Duodenal mucosa (tissue), 2 donors: Measurements from ENCODE around the gene C2orf42.
"Not testable (repeated sequence)": the region's sequence is repeated elsewhere in the genome, so short reads cannot be mapped to it uniquely, and the experiment has no call there.

Experiments used
- H3K27ac ChIP-seq: one replicate; pipeline ENCODE4 v1.7.0; 2013; ENCODE audit warnings: low read depth, low read length
- H3K27me3 ChIP-seq, 2 donors: one replicate each; pipeline ENCODE4 v1.7.0; 2013; ENCODE audit warnings: low read length in 2 of 2, control low read depth in 1 of 2; ENCODE audit not compliant: insufficient read depth in 2 of 2, control insufficient read depth in 1 of 2
- H3K36me3 ChIP-seq, 2 donors: one replicate each; pipeline ENCODE4 v1.7.0; 2013; ENCODE audit warnings: low read length in 2 of 2, control low read depth in 1 of 2; ENCODE audit not compliant: insufficient read depth in 2 of 2, control insufficient read depth in 1 of 2
- H3K4me1 ChIP-seq, 2 donors: one replicate each; pipeline ENCODE4 v1.7.0; 2013; ENCODE audit warnings: low read length in 2 of 2, control low read depth in 1 of 2; ENCODE audit not compliant: insufficient read depth in 2 of 2, control insufficient read depth in 1 of 2
- H3K4me3 ChIP-seq, 2 donors: one replicate each; pipeline ENCODE4 v1.7.0; 2013; ENCODE audit warnings: low read length in 2 of 2, low read depth in 1 of 2
- H3K9ac ChIP-seq, 2 donors: one replicate each; pipeline ENCODE4 v1.7.0; 2013; ENCODE audit warnings: low read length in 2 of 2, low read depth in 1 of 2
- H3K9me3 ChIP-seq, 2 donors: one replicate each; pipeline ENCODE4 v1.7.0; 2013; ENCODE audit warnings: low read length in 2 of 2, control low read depth in 1 of 2; ENCODE audit not compliant: control insufficient read depth in 1 of 2

Gene C2orf42

DNA sequence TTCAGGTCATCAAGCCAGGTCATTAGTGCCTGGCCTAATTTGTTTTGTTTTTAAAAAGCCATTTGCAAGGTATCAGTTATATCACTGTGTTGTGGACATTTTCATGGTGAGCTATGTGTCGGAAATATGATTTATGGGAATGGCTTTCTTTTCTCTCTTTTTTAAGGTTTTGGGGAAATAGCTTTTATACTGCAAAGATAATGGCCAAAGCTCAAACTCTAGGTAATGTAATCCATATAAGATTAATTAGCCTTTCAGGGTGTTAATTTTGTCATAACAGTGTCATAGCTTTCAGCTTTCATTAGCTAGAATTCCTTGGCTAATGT, 57.7 kb downstream of the C2orf42 start:
- Histone ChIP-seq H3K36me3 (no peaks in the 10 kb centered on the region), H3K27me3 (no peaks in the 10 kb centered on the region), H3K9ac (peak overlapping the region; percentile 67 to 84), H3K4me1 (peaks cover 27 to 29% of the 10 kb centered on the region in 2 donors), H3K27ac (peak overlapping the region; percentile 76), H3K4me3 (peak overlapping the region; percentile 65 to 67), H3K9me3 (no peaks in the 10 kb centered on the region)

DNA sequence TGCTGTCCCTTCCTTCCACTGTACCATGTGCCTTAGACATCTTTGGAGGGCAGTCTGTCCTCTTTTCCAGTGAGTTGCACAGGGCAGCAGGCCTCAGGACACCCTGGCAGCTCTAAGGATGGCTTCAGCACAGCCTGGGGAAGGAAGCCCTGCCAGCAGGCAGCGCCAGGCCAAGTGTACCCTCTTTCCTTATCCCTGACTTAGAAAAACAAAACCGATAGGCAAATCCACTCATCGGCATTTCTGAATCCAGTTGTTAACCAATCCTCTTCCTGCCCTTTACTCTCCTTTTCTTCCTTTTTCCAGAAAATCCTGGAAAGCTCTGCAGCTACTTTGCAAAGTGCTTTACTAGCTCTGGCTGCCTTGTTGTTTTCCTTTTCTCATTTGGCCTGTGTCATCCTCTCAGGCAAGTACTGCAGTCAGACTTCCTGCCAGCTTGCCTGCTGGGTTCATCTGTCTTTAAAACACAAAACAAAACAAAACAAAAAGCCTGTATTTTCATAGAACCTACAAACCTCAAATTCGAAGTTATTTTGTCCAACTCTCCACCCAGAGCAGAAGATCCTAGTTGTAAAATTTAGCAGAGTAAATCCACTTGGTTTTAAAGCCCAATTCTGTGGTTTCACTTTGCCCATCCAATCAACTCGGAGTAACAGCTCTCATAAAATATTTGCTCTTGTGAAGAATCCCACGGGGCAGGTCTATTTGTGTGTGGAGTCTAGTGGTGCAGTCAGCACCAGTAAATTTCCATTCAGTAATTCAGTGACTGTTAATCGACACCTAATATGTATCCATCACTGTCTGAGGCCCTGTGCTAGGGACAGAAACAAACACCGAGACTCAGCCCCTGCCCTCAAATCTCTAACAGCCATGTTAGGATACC, 58.3 kb downstream of the C2orf42 start:
- H3K36me3 ChIP-seq: no peaks in the 10 kb centered on the region
- H3K27ac ChIP-seq: peak overlapping the region; percentile 76
- peaks cover 27 to 29% of the 10 kb centered on the region in 2 donors for H3K4me1 ChIP-seq
- peak overlapping the region; percentile 67 to 84 for H3K9ac ChIP-seq
- H3K4me3 ChIP-seq: peak overlapping the region; percentile 65 to 67
- H3K27me3 ChIP-seq: no peaks in the 10 kb centered on the region
- no peaks in the 10 kb centered on the region for H3K9me3 ChIP-seq

DNA sequence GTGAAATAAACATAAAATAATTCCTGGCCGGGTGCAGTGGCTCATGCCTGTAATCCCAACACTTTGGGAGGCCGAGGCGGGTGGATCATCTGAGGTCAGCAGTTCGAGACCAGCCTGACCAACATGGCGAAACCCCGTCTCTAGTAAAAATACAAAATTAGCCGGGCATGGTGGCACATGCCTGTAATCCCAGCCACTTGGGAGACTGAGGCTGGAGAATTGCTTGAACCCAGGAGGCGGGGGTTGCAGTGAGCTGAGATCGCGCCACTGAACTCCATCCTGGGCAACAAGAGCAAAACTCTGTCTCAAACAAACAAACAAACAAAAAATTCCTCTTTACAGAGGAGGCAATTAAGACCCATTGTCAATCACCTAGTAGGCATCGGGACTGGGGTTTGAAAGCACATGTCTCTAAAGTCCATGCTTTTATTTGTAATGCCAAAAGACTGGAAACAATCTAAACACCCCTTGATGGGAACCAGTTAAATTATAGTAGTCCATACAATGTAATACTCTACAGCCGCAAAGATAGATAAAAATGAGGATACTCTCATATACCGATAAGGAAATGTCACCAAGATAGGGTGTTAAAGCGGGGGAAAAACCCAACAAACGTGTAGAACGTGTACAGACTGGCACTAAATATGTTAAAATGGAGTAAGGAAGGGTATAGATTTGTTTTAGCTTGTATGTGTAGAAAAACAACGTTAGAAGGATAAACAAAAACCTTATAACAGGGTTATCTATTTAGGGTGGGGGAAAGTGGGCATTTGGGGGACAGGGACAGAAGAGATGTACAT, 59.3 kb downstream of the C2orf42 start:
- peaks cover 29 to 32% of the 10 kb centered on the region in 2 donors for H3K4me1 ChIP-seq
- H3K9ac ChIP-seq: peak overlapping the region; percentile 67 to 84
- not testable (repeated sequence) for H3K9me3 ChIP-seq, H3K27ac ChIP-seq, H3K27me3 ChIP-seq, H3K36me3 ChIP-seq
- peak overlapping the region in 1 of 2 donors; percentile 65 for H3K4me3 ChIP-seq

DNA sequence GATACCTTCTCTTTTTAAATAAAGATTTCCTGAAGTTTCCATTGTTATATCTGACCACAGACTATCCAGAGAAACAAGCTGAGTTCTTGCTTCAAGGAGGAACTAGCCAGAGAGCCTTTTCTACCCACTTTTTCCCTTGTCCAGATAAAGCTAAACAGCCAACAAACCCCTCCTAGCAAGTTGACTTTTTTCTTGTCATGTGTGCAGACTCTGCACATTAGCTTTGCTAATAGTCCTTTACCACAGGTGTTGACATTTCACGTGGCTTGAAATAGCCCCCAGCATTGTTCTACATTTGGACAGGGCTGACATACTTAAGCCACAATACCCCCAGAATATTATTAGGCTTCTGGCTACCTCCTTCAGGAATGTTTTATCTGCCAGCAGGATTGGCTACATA, 62.8 kb downstream of the C2orf42 start:
- no peaks in the 10 kb centered on the region for H3K27me3 ChIP-seq
- H3K4me1 ChIP-seq: peaks cover 24 to 35% of the 10 kb centered on the region in 2 donors
- no peak overlapping the region for H3K9ac ChIP-seq
- no peak overlapping the region for H3K27ac ChIP-seq
- H3K9me3 ChIP-seq: no peaks in the 10 kb centered on the region
- no peaks in the 10 kb centered on the region for H3K36me3 ChIP-seq
- no peak overlapping the region for H3K4me3 ChIP-seq

DNA sequence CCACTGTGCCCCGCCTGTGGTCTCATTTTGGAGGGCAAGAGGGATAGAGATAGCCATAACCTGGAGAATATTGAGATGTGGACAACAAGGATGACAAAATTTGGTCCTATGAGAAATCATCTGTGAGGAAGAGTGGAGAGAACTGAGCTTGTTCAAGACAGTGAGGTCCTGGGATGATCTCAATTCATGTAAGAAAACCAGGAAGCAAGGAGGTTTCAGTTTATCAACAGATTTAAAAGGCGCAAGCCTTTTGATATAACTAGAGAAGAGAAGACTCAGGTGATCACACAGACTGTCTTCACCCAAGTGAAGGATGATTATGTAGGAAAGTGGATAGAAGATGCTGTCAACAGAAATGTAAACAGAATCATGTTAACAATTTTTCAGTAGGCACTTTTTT, 64.4 kb downstream of the C2orf42 start:
- no peak overlapping the region for H3K4me3 ChIP-seq
- no peaks in the 10 kb centered on the region for H3K9me3 ChIP-seq
- no peaks in the 10 kb centered on the region for H3K27me3 ChIP-seq
- no peak overlapping the region for H3K9ac ChIP-seq
- H3K36me3 ChIP-seq: no peaks in the 10 kb centered on the region
- H3K27ac ChIP-seq: no peak overlapping the region
- peaks cover 9 to 22% of the 10 kb centered on the region in 2 donors for H3K4me1 ChIP-seq

DNA sequence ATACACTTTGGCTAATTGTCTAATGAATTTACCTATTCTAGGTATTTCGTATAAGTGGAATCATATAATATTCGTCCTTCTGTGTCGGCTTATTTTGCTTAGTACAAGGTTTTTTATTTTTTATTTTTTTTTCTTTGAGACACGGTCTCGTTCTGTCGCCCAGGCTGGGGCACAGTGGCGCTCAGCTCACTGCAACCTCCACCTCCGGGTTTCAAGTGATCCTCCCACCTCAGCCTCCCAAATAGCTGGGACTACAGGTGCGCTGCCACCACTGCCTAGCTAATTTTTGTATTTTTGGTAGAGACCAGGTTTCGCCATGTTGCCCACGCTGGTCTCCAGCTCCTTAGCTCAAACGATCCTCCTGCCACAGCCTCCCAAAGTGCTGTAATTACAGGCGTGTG, 65.3 kb downstream of the C2orf42 start:
- Histone ChIP-seq H3K9me3 (no peaks in the 10 kb centered on the region), H3K36me3 (no peaks in the 10 kb centered on the region), H3K9ac (peak overlapping the region; percentile 93 to 98), H3K4me3 (peak overlapping the region; percentile 66 to 82), H3K4me1 (peaks cover 9 to 22% of the 10 kb centered on the region in 2 donors), H3K27ac (peak overlapping the region; percentile 97), H3K27me3 (no peaks in the 10 kb centered on the region)

DNA sequence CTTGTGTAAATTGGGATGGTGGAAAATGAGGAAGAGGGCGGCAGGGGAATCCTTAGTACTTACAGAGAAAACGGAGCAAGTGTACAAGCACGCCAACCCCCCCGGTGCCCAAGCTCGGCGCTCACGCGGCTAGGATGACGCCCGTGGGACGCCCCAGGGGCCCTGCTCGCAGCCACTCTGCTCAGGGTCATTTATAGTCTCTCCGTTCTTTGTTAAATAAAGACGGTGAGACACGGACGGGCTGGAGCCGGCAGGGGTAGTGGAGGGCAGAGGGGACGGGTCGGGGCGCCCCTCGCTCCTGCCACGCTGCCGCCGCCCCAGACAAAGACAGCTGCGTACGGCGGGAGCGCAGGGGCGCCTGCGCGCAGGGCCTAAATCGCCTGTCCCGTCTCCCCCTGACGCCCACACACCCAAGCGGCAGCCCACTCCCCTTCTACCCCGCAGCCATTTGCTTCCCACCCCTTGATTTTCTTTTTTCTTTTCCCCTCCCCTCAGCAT, 65.8 kb downstream of the C2orf42 start:
- Histone ChIP-seq H3K36me3 (no peaks in the 10 kb centered on the region), H3K4me1 (peaks cover 9 to 22% of the 10 kb centered on the region in 2 donors), H3K27me3 (no peaks in the 10 kb centered on the region), H3K4me3 (peak overlapping the region; percentile 66 to 82), H3K27ac (peak overlapping the region; percentile 97), H3K9ac (peak overlapping the region; percentile 93 to 98), H3K9me3 (no peaks in the 10 kb centered on the region)

DNA sequence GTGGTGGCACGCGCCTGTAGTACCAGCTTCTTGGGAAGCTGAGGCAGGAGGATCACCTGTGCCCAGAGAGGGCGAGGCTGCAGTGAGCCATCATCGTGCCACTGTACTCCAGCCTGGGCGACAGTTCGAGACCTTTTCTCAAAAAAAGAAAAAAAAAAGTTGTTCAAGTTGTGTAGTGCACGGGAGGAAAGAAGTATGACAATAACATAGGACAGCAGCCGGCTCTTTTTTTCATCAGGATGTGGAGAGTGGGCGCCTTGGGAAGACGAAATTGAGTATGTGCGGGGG, 67.0 kb downstream of the C2orf42 start:
- no peaks in the 10 kb centered on the region for H3K27me3 ChIP-seq
- peak overlapping the region; percentile 66 to 82 for H3K4me3 ChIP-seq
- H3K9me3 ChIP-seq: no peaks in the 10 kb centered on the region
- peak overlapping the region; percentile 97 for H3K27ac ChIP-seq
- peak overlapping the region; percentile 98 for H3K9ac ChIP-seq
- H3K4me1 ChIP-seq: peaks cover 9 to 22% of the 10 kb centered on the region in 2 donors
- H3K36me3 ChIP-seq: no peaks in the 10 kb centered on the region

DNA sequence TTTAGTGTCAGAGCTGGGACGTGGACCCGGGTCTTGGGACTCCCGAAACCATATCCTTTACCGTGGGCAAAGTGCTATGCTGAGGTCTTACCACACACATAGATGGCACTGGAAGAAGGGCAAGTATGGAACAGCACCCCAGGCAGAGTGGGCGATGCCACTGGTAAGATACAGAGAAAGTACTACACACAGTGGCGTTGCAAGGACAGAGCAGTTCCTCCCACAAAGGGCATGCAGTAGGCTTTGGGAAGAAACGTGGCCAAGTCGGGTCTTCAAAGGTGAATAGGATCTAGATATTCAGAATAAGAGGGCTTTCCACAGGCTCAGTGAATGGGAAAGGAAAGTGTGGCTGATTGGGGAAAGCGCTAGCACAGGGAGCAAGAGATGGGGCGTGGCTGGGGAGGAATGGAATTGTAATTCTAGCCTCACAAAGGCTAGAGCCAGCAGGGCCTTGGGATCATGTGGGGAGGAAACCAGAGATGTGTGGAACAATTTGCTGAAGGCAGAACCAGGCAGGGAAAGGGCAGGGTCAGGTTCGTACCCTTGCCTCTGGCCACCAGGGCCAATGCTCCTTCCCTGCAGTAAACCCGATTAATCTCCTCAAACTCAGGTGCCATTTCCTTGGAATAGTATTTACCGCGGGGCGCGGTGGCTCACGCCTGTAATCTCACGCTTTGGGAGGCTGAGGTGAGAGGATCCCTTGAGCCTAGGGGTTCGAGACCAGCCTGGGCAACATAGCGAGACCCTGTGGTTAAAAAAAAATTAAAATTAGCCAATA, 67.6 kb downstream of the C2orf42 start:
- no peaks in the 10 kb centered on the region for H3K9me3 ChIP-seq
- H3K27me3 ChIP-seq: no peaks in the 10 kb centered on the region
- peak overlapping the region; percentile 66 to 82 for H3K4me3 ChIP-seq
- peak overlapping the region; percentile 98 for H3K9ac ChIP-seq
- no peaks in the 10 kb centered on the region for H3K36me3 ChIP-seq
- peak overlapping the region; percentile 97 for H3K27ac ChIP-seq
- H3K4me1 ChIP-seq: peaks cover 9 to 22% of the 10 kb centered on the region in 2 donors
